Skeletal muscle satellite cell (primary cell): ENCODE measurements around the gene SMYD3.
"Not testable (repeated sequence)": the region's sequence is repeated elsewhere in the genome, so short reads cannot be mapped to it uniquely, and the experiment has no call there.

ENCODE experiments used
- H3K27me3 ChIP-seq: 2 replicates; pipeline ENCODE4 v1.7.0; 2013; ENCODE audit warnings: low read length; ENCODE audit not compliant: control insufficient read depth, insufficient read depth
- H3K36me3 ChIP-seq: 2 replicates; pipeline ENCODE4 v1.7.0; 2013; ENCODE audit warnings: mild to moderate bottlenecking, control low read depth, low read length; ENCODE audit not compliant: insufficient read depth
- H3K4me1 ChIP-seq: 2 replicates; pipeline ENCODE4 v1.7.0; 2013; ENCODE audit warnings: low read length; ENCODE audit not compliant: control insufficient read depth, insufficient read depth
- H3K4me2 ChIP-seq: 2 replicates; pipeline ENCODE4 v1.7.0; 2013; ENCODE audit warnings: mild to moderate bottlenecking, low read length
- H3K4me3 ChIP-seq: 2 replicates; pipeline ENCODE4 v1.7.0; 2013; ENCODE audit warnings: low read length
- H3K9ac ChIP-seq: 2 replicates; pipeline ENCODE4 v1.7.0; 2013; ENCODE audit warnings: mild to moderate bottlenecking, low read depth, low read length, moderate library complexity
- H3K9me3 ChIP-seq: replicated peaks from 2 replicates; pipeline ENCODE4 v1.7.0; 2013; ENCODE audit warnings: mild to moderate bottlenecking, control low read depth, low read length

SMYD3 gene

DNA sequence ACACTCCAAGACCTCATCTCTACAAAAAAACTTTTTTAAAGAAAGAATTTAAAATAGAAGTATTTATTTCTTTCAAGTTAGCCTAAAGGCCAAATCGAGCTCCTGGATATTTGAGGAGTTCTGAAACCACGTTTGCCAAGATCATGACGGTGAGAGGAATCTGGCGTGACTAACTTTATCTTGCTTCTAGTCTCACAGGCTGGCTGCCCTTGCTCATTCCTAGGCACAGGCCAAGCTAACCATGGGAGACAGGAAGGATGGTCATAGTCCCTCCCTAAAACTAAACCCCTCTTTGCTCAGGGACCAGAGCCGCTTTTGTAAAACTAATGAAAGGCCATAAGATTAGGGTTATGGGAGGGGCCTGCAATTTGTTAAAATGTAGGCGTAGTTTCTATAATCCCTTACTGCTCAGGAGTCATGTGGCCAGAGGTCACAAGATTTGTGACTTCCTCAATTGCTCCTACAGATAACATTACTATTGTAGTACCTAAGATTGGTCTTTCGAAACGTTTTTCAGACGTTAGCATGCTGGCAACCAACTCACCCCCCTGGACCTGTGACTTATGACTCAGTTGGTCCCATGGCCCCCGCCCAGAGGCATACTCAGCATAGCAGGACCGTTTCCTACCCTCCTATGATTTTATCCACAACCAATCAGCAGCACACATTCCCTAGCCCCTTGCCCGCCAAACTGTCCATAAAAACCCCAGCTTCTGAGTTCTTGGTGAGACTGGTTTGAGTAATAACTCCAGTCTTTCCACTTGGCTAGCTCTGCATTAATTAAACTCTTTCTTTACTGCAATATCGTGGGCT is 425.0 kb downstream of the SMYD3 start:
- Histone ChIP-seq H3K4me2 (no peak overlapping the region), H3K9ac (no peak overlapping the region), H3K4me3 (no peak overlapping the region), H3K27me3 (no peaks in the 10 kb centered on the region), H3K4me1 (no peaks in the 10 kb centered on the region), H3K9me3 (no peaks in the 10 kb centered on the region), H3K36me3 (no peaks in the 10 kb centered on the region)

DNA sequence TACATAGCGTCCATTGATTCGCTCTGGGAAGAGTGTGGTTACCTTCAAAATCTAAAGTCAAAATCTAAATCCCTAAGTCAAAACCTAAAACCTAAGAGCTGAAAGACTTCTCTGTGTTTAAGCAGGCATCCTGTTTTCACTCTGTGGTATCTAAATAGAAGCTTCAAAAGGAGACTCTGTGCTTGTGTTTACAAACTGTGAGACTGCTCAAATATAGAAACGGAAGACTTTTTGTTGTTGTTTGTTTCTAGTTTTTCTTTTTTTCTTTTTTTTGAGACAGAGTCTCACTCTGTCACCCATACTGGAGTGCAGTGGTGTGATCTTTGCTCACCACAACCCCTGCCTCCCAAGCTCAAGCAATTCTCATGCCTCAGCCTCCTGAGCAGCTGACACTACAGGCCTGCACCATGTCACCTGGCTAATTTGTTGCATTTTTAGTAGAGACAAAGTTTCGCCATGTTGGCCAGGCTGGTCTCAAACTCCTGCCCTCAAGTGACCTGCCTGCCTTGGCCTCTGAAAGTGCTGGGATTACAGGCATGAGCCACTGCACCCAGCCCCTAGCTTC is 425.9 kb downstream of the SMYD3 start:
- Histone ChIP-seq H3K4me3 (no peak overlapping the region), H3K36me3 (no peaks in the 10 kb centered on the region), H3K4me1 (no peaks in the 10 kb centered on the region), H3K9me3 (no peaks in the 10 kb centered on the region), H3K4me2 (no peak overlapping the region), H3K27me3 (no peaks in the 10 kb centered on the region), H3K9ac (no peak overlapping the region)

DNA sequence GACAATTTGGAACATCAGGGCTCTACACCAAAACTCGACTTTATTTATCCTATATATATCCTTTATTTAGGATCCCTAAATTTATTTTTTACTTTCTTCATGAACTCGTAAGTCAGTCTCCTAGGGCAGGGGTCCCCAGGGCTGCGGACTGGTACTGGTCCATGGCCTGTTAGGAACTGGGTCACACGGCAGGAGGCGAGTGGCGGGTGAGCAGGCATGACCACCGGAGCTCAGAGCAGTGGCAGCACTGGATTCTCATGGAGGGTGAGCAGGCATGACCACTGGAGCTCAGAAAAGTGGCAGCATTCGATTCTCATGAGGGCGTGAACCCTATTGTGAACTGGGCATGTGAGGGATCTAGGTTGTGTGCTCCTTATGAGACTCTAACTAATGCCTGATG is 427.0 kb downstream of the SMYD3 start:
- no peak overlapping the region for H3K9ac ChIP-seq
- no peaks in the 10 kb centered on the region for H3K27me3 ChIP-seq
- no peak overlapping the region for H3K4me2 ChIP-seq
- H3K36me3 ChIP-seq = no peaks in the 10 kb centered on the region
- H3K4me1 ChIP-seq = no peaks in the 10 kb centered on the region
- no peaks in the 10 kb centered on the region for H3K9me3 ChIP-seq
- H3K4me3 ChIP-seq = no peak overlapping the region

DNA sequence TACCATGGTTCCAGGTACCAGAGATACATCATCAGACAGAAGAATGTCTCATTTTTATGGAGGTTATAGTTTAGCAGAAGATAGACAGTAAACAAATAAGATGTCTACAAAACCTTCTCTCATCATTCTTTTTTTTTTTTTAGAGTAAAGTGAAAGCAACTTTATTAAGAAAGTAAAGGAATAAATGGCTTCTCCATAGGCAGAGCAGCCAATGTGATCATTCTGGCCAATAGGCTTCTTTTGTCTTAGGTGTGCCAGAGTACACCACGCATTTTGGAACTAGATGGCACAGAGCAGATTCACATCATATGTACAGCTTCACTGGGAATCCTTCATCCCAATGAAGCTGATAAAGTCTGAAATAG is 428.2 kb downstream of the SMYD3 start:
- no peak overlapping the region for H3K9ac ChIP-seq
- H3K9me3 ChIP-seq = no peaks in the 10 kb centered on the region
- no peak overlapping the region for H3K4me3 ChIP-seq
- H3K27me3 ChIP-seq = no peaks in the 10 kb centered on the region
- H3K4me2 ChIP-seq = no peak overlapping the region
- no peaks in the 10 kb centered on the region for H3K4me1 ChIP-seq
- H3K36me3 ChIP-seq = no peaks in the 10 kb centered on the region

DNA sequence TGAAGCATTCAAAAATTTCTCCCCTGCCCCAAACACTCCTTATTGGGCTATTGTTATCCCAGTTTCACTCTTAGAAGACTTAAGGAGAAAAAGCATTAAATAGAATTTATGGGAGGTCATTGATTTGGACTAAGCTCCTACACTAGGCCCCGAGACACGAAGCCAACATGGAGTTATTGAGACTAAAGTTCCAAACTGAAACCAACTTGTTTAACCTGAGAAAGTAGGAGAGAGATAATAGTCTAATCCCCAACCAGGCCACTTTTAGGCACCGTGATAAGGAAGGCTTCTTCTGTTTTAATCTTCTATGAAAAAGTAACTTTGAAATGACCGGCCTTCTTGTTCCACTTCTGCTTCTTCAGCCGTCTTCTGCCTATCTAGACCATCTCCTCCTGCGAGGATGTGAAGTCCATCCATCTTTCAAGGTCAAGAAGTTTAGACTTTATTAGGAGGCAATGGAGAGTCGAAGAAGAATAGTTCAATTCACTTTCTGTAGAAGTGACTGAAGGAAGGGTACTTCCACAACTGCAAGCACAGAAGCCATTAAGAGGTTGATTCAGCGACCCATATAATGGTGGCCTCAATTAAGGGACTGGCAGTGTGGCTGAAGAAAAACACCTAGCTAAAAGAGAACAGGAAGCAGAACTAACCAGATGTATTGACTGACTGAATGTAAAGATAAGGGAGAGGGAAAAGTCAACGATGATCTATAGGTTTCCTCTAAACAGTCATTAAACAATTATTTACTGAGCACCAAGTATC is 428.8 kb downstream of the SMYD3 start:
- no peaks in the 10 kb centered on the region for H3K27me3 ChIP-seq
- no peaks in the 10 kb centered on the region for H3K9me3 ChIP-seq
- no peaks in the 10 kb centered on the region for H3K36me3 ChIP-seq
- no peak overlapping the region for H3K4me3 ChIP-seq
- no peak overlapping the region for H3K4me2 ChIP-seq
- no peaks in the 10 kb centered on the region for H3K4me1 ChIP-seq
- H3K9ac ChIP-seq = no peak overlapping the region

DNA sequence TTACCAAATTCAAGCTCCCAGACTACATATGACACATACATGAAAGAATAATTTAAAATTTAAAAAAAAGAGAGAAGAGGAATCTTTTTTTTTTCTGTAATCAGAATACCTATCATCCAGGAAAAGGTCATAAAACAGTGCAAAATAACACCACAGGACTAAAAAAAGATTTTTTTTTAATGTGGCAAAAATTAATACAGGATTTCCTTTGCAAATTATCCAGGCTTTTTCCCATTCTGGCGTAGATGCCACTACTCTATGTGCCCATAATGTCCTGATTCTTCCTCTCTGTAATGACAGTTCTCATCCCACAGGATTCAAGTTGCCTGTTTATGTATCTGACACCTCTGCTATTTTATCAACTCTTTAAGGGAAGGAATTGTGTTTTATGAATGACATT is 429.6 kb downstream of the SMYD3 start:
- H3K4me1 ChIP-seq = no peaks in the 10 kb centered on the region
- no peak overlapping the region for H3K9ac ChIP-seq
- no peak overlapping the region for H3K4me3 ChIP-seq
- H3K4me2 ChIP-seq = no peak overlapping the region
- H3K9me3 ChIP-seq = no peaks in the 10 kb centered on the region
- no peaks in the 10 kb centered on the region for H3K36me3 ChIP-seq
- no peaks in the 10 kb centered on the region for H3K27me3 ChIP-seq

DNA sequence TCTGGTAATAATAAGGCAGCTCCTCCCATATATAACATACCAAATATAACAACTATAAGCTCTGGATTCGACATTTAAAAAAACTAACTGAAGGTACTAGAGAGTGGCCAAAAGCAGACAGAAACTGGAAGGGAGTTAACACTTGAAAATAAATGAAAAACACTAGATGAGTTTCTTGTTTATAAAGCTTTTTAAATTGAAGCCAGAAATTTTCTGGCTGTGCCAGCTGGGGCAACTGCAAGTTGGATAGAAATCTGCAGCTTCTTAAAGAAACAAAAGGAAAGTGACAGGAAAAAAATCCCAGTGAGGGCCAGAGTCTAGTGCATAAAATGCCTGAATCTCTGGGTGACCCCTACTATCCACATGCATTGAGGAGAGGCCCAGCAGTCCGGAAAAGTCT is 432.7 kb downstream of the SMYD3 start:
- Histone ChIP-seq H3K36me3 (no peaks in the 10 kb centered on the region), H3K4me1 (no peaks in the 10 kb centered on the region), H3K4me2 (no peak overlapping the region), H3K4me3 (no peak overlapping the region), H3K9ac (no peak overlapping the region), H3K27me3 (no peaks in the 10 kb centered on the region), H3K9me3 (no peaks in the 10 kb centered on the region)

DNA sequence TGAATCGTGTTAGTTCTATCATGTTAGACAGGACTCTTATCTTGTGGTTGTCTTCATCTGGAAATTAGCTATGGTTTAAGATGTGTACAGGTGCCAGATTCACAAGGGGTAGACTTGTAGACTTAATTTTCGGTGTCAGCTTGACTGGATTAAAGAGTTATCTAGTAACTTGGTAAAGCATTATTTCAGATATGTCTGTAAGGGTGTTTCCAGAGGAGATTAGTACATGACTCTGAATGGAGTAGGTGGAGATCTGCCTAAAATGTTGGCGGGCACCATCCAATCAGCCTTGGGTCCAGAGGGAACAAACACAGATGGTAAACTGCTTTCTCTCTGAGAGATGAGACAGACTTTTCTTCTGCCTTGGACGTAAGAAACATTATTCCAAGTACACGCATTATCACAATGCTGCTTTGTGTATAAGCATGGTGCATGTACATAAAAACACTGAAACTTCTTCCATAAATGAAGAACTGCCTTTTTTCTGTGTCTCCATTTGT is 434.6 kb downstream of the SMYD3 start:
- Histone ChIP-seq H3K9me3 (no peaks in the 10 kb centered on the region), H3K4me1 (no peaks in the 10 kb centered on the region), H3K4me2 (no peak overlapping the region), H3K36me3 (no peaks in the 10 kb centered on the region), H3K4me3 (no peak overlapping the region), H3K27me3 (no peaks in the 10 kb centered on the region), H3K9ac (no peak overlapping the region)

DNA sequence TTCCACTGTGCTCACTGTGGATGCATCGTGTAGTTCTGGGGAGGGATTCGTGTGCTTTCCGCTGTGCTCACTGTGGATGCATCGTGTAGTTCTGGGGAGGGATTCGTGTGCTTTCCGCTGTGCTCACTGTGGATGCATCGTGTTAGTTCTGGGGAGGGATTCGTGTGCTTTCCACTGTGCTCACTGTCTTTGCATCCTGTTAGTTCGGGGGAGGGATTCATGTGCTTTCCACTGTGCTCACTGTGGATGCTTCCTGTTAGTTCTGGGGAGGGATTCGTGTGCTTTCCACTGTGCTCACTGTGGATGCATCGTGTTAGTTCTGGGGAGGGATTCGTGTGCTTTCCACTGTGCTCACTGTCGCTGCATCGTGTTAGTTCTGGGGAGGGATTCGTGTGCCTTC is 435.1 kb downstream of the SMYD3 start:
- H3K4me2 ChIP-seq, H3K36me3 ChIP-seq, H3K9ac ChIP-seq, H3K9me3 ChIP-seq, H3K4me3 ChIP-seq, H3K4me1 ChIP-seq, H3K27me3 ChIP-seq: not testable (repeated sequence)

DNA sequence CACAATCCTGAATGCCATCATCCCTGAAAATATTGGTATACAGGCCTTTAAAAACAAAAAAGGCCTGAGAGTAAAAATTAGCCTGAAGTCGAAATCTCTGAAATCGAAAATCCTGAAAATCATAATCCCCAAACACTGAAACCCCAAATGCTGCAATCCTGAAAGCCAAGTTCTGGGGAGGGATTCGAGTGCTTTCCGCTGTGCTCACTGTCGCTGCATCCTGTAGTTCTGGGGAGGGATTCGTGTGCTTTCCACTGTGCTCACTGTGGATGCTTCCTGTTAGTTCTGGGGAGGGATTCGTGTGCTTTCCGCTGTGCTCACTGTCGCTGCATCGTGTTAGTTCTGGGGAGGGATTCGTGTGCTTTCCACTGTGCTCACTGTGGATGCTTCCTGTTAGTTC is 435.5 kb downstream of the SMYD3 start:
- not testable (repeated sequence) for H3K4me1 ChIP-seq, H3K9me3 ChIP-seq, H3K4me3 ChIP-seq, H3K27me3 ChIP-seq, H3K4me2 ChIP-seq, H3K9ac ChIP-seq, H3K36me3 ChIP-seq

DNA sequence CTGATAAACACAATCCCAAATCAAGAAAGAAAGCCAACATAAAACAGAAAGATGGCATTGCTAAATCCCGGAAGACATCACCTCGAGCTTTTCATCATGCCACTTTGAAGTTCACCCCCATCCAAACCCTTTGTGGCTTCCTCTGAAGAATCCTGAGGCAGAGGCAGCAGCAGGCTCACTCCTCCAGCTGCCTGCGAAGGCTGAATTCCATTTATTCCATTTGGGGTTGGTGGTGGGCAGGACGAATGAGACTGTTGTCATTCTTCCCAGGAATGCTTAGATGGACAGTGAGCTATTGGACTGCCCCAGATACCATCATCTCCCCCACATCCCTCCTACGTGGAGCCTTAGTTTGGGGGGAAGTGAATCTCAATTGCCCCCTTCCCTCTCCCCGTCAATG is 437.5 kb downstream of the SMYD3 start:
- Histone ChIP-seq H3K27me3 (no peaks in the 10 kb centered on the region), H3K4me3 (no peak overlapping the region), H3K4me1 (no peaks in the 10 kb centered on the region), H3K9me3 (no peaks in the 10 kb centered on the region), H3K4me2 (no peak overlapping the region), H3K36me3 (no peaks in the 10 kb centered on the region), H3K9ac (no peak overlapping the region)
